Astrocyte of the cerebellum (primary cell): ENCODE results near the gene SPP1.

ENCODE experiments used
- DNase-seq: peaks from one replicate; pipeline ENCODE4 v3.0.0-alpha.2; 2011; ENCODE audit warnings: low read depth
- H3K4me3 ChIP-seq: 2 replicates; pipeline ENCODE4 v1.5.1; 2011; ENCODE audit warnings: mild to moderate bottlenecking, low read depth, low read length, moderate library complexity
- CTCF ChIP-seq: IDR thresholded peaks from 2 replicates; pipeline ENCODE4 v1.5.1; 2012; ENCODE audit warnings: low read length, low read depth, moderate library complexity, mild to moderate bottlenecking; ENCODE audit errors: missing control alignments
- in situ Hi-C: cut with HindIII; loops from 2 replicates; pipeline ENCODE4 v1.10.0; 2017; ENCODE audit warnings: low sequenced_read_pairs

SPP1 gene

GRCh38 chr4:87982446-87983010 is 7.0 kb downstream of the SPP1 start:
- TF ChIP-seq CTCF: no peak
- in situ Hi-C loops: no loop called here
- no peak for DNase-seq
- H3K4me3 ChIP-seq: no peak overlapping the region

GRCh38 chr4:87983996-87984395 is 8.5 kb downstream of the SPP1 start:
- no peak for DNase-seq
- in situ Hi-C loops: no loop called here
- no peak for TF ChIP-seq CTCF
- H3K4me3 ChIP-seq: no peak overlapping the region

GRCh38 chr4:87985097-87985886 is 9.8 kb downstream of the SPP1 start:
- in situ Hi-C loops: no loop called here
- no peak for DNase-seq
- H3K4me3 ChIP-seq: no peak overlapping the region
- peak; percentile 53 for TF ChIP-seq CTCF

GRCh38 chr4:87985887-87986200 is 10.3 kb downstream of the SPP1 start:
- DNase-seq: no peak
- H3K4me3 ChIP-seq: no peak overlapping the region
- TF ChIP-seq CTCF: no peak
- in situ Hi-C loops: no loop called here

GRCh38 chr4:87986508-87986907 is 11.0 kb downstream of the SPP1 start:
- no peak for TF ChIP-seq CTCF
- no peak overlapping the region for H3K4me3 ChIP-seq
- in situ Hi-C loops: no loop called here
- DNase-seq: no peak

GRCh38 chr4:87989765-87990164 is 14.3 kb downstream of the SPP1 start:
- TF ChIP-seq CTCF: no peak
- no peak overlapping the region for H3K4me3 ChIP-seq
- in situ Hi-C loops: no loop called here
- DNase-seq: no peak
